ENCODE results near the gene PCGF3.

- no peak for TF ChIP-seq YY1 (IDR thresholded peaks at IDR 0.05; ENCODE audit: insufficient read depth, insufficient read length)
- TF ChIP-seq ZNF274 (IDR thresholded peaks at IDR 0.05; ENCODE audit: low read depth, low read length) = no peak
- no peak for TF ChIP-seq SUZ12 (IDR thresholded peaks at IDR 0.05; ENCODE audit: extremely low read depth, insufficient read depth, insufficient read length)
Measured at GRCh38 chr4:675036-675882, 30.4 kb upstream of the PCGF3 start.
